Measurements from ENCODE around the gene ALDH1L1. TPM values are rescaled to one million over a fixed set of nuclear protein-coding genes. Genes with fewer than 3 reads are reported as not detected.

ALDH1L1 gene
- total and polyA plus RNA-seq, 2 of the 13 experiments (the other 11 are each of a cell fraction or from before 2014, with no cell fraction given), result 11.2 to 28.7 TPM

DNA sequence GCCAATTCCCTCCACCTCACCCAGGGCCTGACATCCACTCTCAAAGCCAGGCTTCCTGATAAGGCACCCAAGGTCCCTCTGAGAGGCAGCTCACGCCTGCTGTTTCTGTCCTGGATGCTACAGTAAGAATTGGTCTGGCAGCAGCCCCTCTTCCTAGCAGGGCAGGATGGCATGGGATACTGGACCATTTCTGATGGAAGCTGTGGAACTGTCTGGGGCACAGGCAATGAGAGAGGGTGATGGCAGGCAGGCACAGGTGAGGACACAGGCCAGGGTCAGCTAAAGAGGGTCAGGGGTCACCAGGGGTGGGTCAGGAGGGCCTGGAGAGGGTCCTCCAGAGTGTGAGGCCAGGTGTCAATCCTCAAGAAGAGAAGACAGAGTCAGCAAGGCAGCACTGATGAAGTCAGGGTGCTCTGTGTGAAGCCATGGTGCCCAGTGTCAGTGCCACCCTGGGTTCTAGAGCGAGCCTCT is 54.6 kb downstream of the ALDH1L1 start:
- no peak overlapping the region for H3K9ac ChIP-seq (ENCODE audit: insufficient read depth, low read depth, low read length)
- BruUV-seq (replicated peaks), result no TSS peak
- ATAC-seq (no peak), DNase-seq (ENCODE audit: low spot score) (no peak), FAIRE-seq (no peak)
- H3K4me1 ChIP-seq (ENCODE audit: insufficient read depth, low read length), result peaks cover 10% of the 10 kb centered on the region
- no peak overlapping the region for H3K4me2 ChIP-seq (ENCODE audit: low read depth, low read length)
- CTCF ChIA-PET (ENCODE audit: low intra/inter-chr PET ratio, low total read pairs), result no interaction called here
- H3K36me3 ChIP-seq (replicated peaks in 1 of 2; ENCODE audit: control insufficient read depth in 1 of 2, insufficient read depth in 2 of 2, low read length in 2 of 2), result 0 out of 5 replicates have a peak, but pooled peaks cover 0 to 5% of the 10 kb centered on the region in 2 experiments
- POLR2A ChIA-PET, result no interaction called here
- H3K79me2 ChIP-seq (ENCODE audit: insufficient read depth, low read length), result no peaks in the 10 kb centered on the region
- in situ Hi-C loops (cut with HindIII; ENCODE audit: extremely low pct_ligation_motif_present, low pct_unique_long_range_greater_than_20kb), result loop anchor here (25.0 kb wide), 1 partner anchor 236 kb away; the partner anchor contains the start of gene KLF15
- no peak overlapping the region for H3K4me3 ChIP-seq (replicated peaks in 1 of 3; ENCODE audit: insufficient read depth in 1 of 3, low read depth in 2 of 3, low read length in 3 of 3)
- WGBS (ENCODE audit: low lambda C conversion rate), result 86% methylated on average over 1 of the region's 2 CpGs
- no peak for TF ChIP-seq SUZ12 (IDR thresholded peaks at IDR 0.05; ENCODE audit: low read depth, low read length)
- no peak for TF ChIP-seq TOPORS (CRISPR knock-in tag; IDR thresholded peaks at IDR 0.05)
- TF ChIP-seq ZNF326 (CRISPR knock-in tag; IDR thresholded peaks at IDR 0.05; ENCODE audit: borderline replicate concordance), result no peak
- TF ChIP-seq MTA1 (CRISPR knock-in tag; IDR thresholded peaks at IDR 0.05; ENCODE audit: borderline replicate concordance), result no peak
- TF ChIP-seq ZNF615 (CRISPR knock-in tag; IDR thresholded peaks at IDR 0.05; ENCODE audit: borderline replicate concordance), result no peak
- TF ChIP-seq ATM (IDR thresholded peaks at IDR 0.05; ENCODE audit: borderline replicate concordance), result no peak
- no peak for TF ChIP-seq NR2F2 (IDR thresholded peaks at IDR 0.05; ENCODE audit: borderline replicate concordance, low read depth)
- TF ChIP-seq, protein P1, sequence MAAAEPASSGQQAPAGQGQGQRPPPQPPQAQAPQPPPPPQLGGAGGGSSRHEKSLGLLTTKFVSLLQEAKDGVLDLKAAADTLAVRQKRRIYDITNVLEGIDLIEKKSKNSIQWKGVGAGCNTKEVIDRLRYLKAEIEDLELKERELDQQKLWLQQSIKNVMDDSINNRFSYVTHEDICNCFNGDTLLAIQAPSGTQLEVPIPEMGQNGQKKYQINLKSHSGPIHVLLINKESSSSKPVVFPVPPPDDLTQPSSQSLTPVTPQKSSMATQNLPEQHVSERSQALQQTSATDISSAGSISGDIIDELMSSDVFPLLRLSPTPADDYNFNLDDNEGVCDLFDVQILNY (CRISPR knock-in tag; conservative IDR thresholded peaks at IDR 0.05), result no peak
- no peaks in the 10 kb centered on the region for H4K20me1 ChIP-seq (ENCODE audit: insufficient read depth, low read length)
- intact Hi-C loops (cut with micrococcal nuclease; ENCODE audit: unreplicated experiment), result no loop called here
- no peaks in the 10 kb centered on the region for H3K27me3 ChIP-seq (ENCODE audit: control insufficient read depth in 1 of 2, insufficient read depth in 2 of 2, low read length in 2 of 2)
- no peak overlapping the region for H2AFZ ChIP-seq (ENCODE audit: low read length)
- H3K9me3 ChIP-seq (ENCODE audit: low read length), result no peaks in the 10 kb centered on the region
- no peak overlapping the region for H3K27ac ChIP-seq (ENCODE audit: extremely low read length, insufficient read depth, low read length)

GRCh38 chr3:126125341-126125740 is 55.0 kb downstream of the ALDH1L1 start:
- intact Hi-C loops (cut with micrococcal nuclease; ENCODE audit: unreplicated experiment) (no loop called here), in situ Hi-C loops (cut with HindIII; ENCODE audit: extremely low pct_ligation_motif_present, low pct_unique_long_range_greater_than_20kb) (loop anchor here (25.0 kb wide), 1 partner anchor 237 kb away; the partner anchor contains the start of gene KLF15)
- H2AFZ ChIP-seq (ENCODE audit: low read length), result no peak overlapping the region
- FAIRE-seq (no peak), DNase-seq (ENCODE audit: low spot score) (no peak), ATAC-seq (no peak)
- ChIA-PET CTCF (ENCODE audit: low intra/inter-chr PET ratio, low total read pairs) (no interaction called here), POLR2A (no interaction called here)
- no peak overlapping the region for H3K27ac ChIP-seq (ENCODE audit: extremely low read length, insufficient read depth, low read length)
- no peak overlapping the region for H3K4me2 ChIP-seq (ENCODE audit: low read depth, low read length)
- H3K4me1 ChIP-seq (ENCODE audit: insufficient read depth, low read length), result peaks cover 10% of the 10 kb centered on the region
- H3K9me3 ChIP-seq (ENCODE audit: low read length), result no peaks in the 10 kb centered on the region
- H3K9ac ChIP-seq (ENCODE audit: insufficient read depth, low read depth, low read length), result no peak overlapping the region
- no peak overlapping the region for H3K4me3 ChIP-seq (replicated peaks in 1 of 3; ENCODE audit: insufficient read depth in 1 of 3, low read depth in 2 of 3, low read length in 3 of 3)
- 0 out of 5 replicates have a peak, but pooled peaks cover 0 to 5% of the 10 kb centered on the region in 2 experiments for H3K36me3 ChIP-seq (replicated peaks in 1 of 2; ENCODE audit: control insufficient read depth in 1 of 2, insufficient read depth in 2 of 2, low read length in 2 of 2)
- H4K20me1 ChIP-seq (ENCODE audit: insufficient read depth, low read length), result no peaks in the 10 kb centered on the region
- no peaks in the 10 kb centered on the region for H3K27me3 ChIP-seq (ENCODE audit: control insufficient read depth in 1 of 2, insufficient read depth in 2 of 2, low read length in 2 of 2)
- no TSS peak for BruUV-seq (replicated peaks)
- no peaks in the 10 kb centered on the region for H3K79me2 ChIP-seq (ENCODE audit: insufficient read depth, low read length)
- 88% methylated on average over 1 of the region's 5 CpGs for WGBS (ENCODE audit: low lambda C conversion rate)
- TF ChIP-seq ZNF720 (CRISPR knock-in tag; IDR thresholded peaks at IDR 0.05) (no peak), POGK (CRISPR knock-in tag; conservative IDR thresholded peaks at IDR 0.05) (no peak), MAZ (IDR thresholded peaks at IDR 0.05; ENCODE audit: borderline replicate concordance, low read depth, low read length) (no peak), MAZ (CRISPR knock-in tag; IDR thresholded peaks at IDR 0.05; ENCODE audit: low read depth) (no peak)
- TF ChIP-seq, protein P2, sequence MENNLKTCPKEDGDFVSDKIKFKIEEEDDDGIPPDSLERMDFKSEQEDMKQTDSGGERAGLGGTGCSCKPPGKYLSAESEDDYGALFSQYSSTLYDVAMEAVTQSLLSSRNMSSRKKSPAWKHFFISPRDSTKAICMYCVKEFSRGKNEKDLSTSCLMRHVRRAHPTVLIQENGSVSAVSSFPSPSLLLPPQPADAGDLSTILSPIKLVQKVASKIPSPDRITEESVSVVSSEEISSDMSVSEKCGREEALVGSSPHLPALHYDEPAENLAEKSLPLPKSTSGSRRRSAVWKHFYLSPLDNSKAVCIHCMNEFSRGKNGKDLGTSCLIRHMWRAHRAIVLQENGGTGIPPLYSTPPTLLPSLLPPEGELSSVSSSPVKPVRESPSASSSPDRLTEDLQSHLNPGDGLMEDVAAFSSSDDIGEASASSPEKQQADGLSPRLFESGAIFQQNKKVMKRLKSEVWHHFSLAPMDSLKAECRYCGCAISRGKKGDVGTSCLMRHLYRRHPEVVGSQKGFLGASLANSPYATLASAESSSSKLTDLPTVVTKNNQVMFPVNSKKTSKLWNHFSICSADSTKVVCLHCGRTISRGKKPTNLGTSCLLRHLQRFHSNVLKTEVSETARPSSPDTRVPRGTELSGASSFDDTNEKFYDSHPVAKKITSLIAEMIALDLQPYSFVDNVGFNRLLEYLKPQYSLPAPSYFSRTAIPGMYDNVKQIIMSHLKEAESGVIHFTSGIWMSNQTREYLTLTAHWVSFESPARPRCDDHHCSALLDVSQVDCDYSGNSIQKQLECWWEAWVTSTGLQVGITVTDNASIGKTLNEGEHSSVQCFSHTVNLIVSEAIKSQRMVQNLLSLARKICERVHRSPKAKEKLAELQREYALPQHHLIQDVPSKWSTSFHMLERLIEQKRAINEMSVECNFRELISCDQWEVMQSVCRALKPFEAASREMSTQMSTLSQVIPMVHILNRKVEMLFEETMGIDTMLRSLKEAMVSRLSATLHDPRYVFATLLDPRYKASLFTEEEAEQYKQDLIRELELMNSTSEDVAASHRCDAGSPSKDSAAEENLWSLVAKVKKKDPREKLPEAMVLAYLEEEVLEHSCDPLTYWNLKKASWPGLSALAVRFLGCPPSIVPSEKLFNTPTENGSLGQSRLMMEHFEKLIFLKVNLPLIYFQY (CRISPR knock-in tag; IDR thresholded peaks at IDR 0.05; ENCODE audit: borderline replicate concordance), result no peak

All from HepG2 (cell line).